Rectal smooth muscle tissue (tissue), 1 donor: ENCODE results near the gene EHD3.

ENCODE experiments used
- H3K27ac ChIP-seq: one replicate; pipeline ENCODE4 v1.7.0; 2013; ENCODE audit warnings: low read depth, low read length, inconsistent platforms
- H3K27me3 ChIP-seq: one replicate; pipeline ENCODE4 v1.7.0; 2013; ENCODE audit warnings: low read length; ENCODE audit not compliant: control insufficient read depth, insufficient read depth
- H3K36me3 ChIP-seq: one replicate; pipeline ENCODE4 v1.7.0; 2013; ENCODE audit warnings: low read length; ENCODE audit not compliant: control insufficient read depth, insufficient read depth
- H3K4me1 ChIP-seq: one replicate; pipeline ENCODE4 v1.7.0; 2013; ENCODE audit warnings: low read length; ENCODE audit not compliant: control insufficient read depth, insufficient read depth
- H3K4me3 ChIP-seq: one replicate; pipeline ENCODE4 v1.7.0; 2013; ENCODE audit warnings: low read length
- H3K9ac ChIP-seq: one replicate; pipeline ENCODE4 v1.7.0; 2013; ENCODE audit warnings: low read length

EHD3 gene

DNA sequence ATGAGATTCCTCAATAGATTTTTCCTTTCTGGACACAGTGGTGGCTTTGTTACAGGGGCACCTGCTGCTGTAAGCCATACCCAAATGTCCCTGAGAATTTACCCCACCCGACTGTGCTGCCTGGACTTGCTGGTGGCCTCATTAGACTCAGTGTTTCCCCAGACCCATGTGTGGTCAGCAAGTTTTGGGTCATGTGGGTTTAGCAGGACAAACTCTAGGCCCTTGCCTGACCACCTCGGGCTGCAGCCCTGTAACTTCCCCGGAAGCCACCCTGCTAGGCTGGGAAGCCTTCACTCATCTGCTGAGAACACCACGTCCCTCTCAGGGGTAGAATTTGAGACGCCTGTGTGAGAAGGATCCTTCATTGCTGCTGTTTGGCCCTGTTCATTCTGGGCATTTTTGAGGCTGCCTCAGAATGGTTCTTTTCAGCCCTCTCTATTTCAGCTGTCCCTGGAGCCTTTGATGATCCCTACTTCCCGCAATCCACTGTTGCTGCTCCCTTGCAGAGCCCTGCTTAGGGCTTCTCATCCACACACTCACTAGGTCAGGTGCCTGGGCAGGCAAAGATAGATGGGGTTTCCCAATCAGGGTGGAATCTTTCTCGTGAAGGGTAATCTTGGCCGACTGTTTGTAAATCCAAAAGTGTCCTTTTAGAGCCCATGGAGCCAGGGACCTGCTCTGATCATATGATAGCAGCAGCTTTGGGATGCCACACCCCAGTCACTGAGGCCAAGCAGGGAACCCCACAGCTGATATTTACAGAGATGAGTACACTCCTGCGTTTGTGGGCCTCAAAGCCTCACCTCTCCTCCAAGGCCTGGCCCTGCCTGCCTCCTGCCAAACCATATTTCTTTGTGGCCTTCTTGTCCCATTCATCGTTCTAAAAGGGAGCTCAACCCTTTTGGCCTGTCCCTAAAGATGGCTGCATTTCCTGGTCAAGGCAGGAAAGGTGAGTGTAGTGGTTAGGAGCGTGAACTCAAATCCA is 6.7 kb downstream of the EHD3 start:
- Histone ChIP-seq H3K36me3 (no peaks in the 10 kb centered on the region), H3K9ac (no peak overlapping the region), H3K4me3 (no peak overlapping the region), H3K27me3 (no peaks in the 10 kb centered on the region), H3K27ac (no peak overlapping the region), H3K4me1 (no peaks in the 10 kb centered on the region)

DNA sequence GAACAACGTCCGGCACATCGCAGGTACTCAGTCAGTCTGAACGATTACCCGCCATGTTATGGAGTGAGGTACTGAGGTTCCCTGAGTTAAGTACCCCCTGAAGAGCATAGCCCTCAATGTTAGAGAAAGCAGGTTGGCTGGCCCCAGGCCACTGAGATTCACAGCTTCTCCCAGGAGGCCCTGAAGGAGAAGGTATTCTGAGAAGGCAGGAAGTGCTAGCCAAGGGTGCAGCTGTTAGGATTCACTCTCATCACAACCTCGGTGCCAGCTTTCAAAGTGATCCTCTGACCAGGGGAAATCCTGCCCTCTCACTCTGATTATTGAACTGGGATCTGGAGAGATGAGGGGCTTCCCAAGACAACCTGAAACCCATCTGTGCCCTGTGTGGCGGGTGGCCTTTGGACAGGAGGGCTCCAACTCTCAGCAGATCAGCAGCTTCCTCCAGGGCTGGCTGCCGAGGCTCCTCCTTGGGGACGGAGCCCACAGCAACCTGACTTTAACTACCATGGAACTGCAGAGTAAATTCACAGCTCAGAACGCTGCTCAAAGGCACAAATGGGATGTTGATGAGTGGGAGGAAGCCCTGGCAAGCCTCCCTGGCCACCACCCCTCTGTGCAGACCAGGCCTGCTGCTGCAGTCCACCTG is 7.8 kb downstream of the EHD3 start:
- Histone ChIP-seq H3K4me3 (no peak overlapping the region), H3K4me1 (no peaks in the 10 kb centered on the region), H3K27ac (no peak overlapping the region), H3K9ac (no peak overlapping the region), H3K27me3 (no peaks in the 10 kb centered on the region), H3K36me3 (no peaks in the 10 kb centered on the region)

DNA sequence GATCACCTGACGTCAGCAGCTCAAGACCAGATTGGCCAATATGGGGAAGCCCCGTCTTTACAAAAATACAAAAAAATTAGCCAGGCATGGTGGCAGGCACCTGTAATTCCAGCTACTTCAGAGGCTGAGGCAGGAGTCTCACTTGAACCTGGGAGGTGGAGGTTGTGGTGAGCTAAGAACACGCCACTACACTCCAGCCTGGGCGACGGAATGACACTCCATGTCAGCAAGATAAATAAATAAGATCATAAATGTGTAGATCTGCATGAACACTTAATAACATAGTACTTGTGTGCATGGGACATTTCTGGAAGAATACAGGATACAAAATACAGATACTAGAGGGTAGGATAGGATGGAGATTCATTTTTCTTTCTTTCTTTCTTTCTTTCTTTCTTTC is 9.1 kb downstream of the EHD3 start:
- Histone ChIP-seq H3K4me3 (no peak overlapping the region), H3K27me3 (no peaks in the 10 kb centered on the region), H3K27ac (no peak overlapping the region), H3K36me3 (no peaks in the 10 kb centered on the region), H3K9ac (no peak overlapping the region), H3K4me1 (no peaks in the 10 kb centered on the region)

DNA sequence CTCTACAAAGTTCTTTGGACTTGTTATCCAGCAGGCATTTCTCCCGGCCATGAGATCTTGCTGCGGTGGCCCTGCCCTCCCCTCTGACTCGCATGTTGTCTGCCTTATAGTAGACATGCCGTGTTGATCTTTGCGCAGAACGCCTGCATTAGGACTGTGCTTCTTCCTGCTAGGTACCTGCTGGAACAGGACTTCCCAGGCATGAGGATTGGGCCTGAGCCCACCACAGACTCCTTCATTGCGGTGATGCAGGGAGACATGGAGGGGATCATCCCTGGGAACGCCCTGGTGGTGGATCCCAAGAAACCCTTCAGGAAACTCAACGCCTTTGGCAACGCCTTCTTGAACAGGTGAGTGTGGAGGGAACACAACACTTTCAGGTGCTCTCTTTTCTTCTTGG is 10.1 kb downstream of the EHD3 start:
- no peak overlapping the region for H3K4me3 ChIP-seq
- no peak overlapping the region for H3K9ac ChIP-seq
- no peaks in the 10 kb centered on the region for H3K36me3 ChIP-seq
- H3K27ac ChIP-seq, result no peak overlapping the region
- no peaks in the 10 kb centered on the region for H3K27me3 ChIP-seq
- no peaks in the 10 kb centered on the region for H3K4me1 ChIP-seq

DNA sequence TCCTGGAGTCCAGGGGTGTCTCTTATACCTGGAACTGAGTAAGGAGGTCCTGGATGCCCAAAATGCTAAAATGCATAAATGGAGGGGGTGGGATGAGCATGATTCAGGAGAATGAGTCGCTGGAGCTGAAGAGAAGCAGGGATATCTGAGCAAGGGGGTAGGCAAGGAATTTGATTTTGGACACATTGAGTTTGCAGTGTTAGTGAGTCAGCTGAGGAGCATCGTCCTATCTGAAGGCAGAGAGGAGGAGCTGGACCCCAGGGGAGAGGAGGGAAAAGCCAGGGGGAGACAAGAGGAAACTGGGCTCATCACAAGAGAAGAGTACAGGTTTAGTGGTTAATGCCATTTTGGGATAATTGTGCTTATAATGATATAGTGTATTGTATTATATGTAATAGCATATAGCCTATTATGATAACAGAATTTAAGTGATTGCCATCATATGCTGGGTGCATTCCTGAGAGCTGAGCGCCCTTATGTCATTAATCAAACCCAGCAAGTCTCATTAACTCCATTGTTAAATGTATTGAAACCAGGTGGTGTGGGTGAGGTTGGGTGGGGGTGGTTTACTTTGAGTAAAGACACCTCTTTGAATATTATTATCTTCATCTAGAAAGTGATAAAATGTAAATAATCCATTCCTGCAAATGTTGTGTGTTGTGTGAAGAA is 12.4 kb downstream of the EHD3 start:
- Histone ChIP-seq H3K4me3 (no peak overlapping the region), H3K27me3 (no peaks in the 10 kb centered on the region)

DNA sequence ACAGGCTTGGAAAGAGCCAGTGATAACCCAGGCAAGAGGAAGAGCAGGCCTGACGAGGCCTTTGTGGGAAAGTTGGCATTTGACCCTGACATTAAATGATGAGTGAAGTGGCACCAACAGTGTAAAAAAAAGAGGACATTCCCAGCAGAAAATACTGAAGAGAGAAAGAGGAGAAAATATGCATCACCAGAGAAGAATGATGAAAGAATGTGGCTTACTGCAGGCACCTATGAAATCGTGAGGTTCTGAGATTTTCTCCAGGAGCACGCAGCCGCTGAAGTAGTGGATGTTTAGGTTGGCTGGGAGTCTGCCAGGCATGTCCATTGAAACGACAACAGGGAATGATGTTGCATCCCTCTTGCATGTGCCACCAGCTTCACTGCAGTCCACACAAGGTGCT is 13.8 kb downstream of the EHD3 start:
- H3K4me3 ChIP-seq, result no peak overlapping the region
- H3K36me3 ChIP-seq, result no peaks in the 10 kb centered on the region
- H3K9ac ChIP-seq, result no peak overlapping the region
- H3K27ac ChIP-seq, result no peak overlapping the region
- H3K4me1 ChIP-seq, result no peaks in the 10 kb centered on the region
- no peaks in the 10 kb centered on the region for H3K27me3 ChIP-seq

More for the DNA sequence above, 12.4 kb downstream of the EHD3 start:
- Histone ChIP-seq H3K27ac (no peak overlapping the region), H3K36me3 (no peaks in the 10 kb centered on the region), H3K9ac (no peak overlapping the region), H3K4me1 (no peaks in the 10 kb centered on the region)

DNA sequence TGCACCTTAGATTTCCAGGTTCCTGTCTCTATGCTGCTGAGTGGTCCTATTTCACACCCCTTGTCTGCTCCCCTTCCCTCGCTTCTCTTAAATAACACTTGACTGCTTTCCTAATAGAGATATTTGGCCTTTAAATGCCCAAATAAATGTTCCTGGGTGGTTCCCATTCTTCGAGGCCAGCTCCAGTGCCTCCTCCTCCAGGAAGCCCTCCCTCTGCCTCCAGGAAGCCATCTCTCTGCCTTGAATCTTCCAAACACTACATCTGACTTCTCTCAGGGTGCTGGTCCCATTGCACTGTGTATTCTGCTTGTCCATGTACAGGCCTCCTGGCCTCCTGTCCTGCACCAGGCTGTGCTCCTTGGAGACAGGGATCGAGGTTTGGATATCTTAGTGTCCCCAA is 14.2 kb downstream of the EHD3 start:
- Histone ChIP-seq H3K27ac (no peak overlapping the region), H3K4me3 (no peak overlapping the region), H3K27me3 (no peaks in the 10 kb centered on the region), H3K9ac (no peak overlapping the region), H3K36me3 (no peaks in the 10 kb centered on the region), H3K4me1 (no peaks in the 10 kb centered on the region)

DNA sequence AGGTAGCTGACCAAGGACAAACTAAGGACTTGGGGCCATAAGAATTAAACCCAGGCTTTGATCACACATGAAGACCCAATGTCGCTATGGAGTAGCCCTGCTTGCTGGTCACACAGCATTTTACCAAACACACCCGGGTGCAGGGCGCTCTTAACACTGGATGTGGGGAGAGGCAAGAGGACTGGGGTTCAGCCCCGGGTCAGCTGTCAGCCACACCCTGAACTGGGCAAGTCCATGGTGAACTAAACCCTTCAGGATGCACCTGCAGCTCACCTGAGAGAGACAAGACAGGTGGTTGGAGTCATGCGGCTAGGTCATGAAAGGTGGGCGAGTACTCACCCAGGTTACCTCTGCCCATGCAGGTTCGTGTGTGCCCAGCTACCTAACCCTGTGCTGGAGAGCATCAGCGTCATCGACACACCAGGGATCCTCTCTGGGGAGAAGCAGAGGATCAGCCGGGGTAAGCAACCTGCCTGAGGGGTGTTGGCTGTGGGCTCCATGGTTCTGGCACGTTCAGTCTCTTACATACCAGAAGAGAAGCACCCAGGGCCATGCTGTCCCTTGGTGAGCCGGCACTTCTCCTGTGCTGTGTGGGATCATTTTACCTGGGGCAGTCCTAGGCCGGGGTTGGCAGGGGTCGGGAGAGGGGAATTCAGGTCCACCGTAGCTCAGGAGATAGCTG is 15.2 kb downstream of the EHD3 start:
- no peak overlapping the region for H3K27ac ChIP-seq
- H3K9ac ChIP-seq, result no peak overlapping the region
- H3K4me1 ChIP-seq, result no peaks in the 10 kb centered on the region
- no peak overlapping the region for H3K4me3 ChIP-seq
- no peaks in the 10 kb centered on the region for H3K27me3 ChIP-seq
- no peaks in the 10 kb centered on the region for H3K36me3 ChIP-seq

DNA sequence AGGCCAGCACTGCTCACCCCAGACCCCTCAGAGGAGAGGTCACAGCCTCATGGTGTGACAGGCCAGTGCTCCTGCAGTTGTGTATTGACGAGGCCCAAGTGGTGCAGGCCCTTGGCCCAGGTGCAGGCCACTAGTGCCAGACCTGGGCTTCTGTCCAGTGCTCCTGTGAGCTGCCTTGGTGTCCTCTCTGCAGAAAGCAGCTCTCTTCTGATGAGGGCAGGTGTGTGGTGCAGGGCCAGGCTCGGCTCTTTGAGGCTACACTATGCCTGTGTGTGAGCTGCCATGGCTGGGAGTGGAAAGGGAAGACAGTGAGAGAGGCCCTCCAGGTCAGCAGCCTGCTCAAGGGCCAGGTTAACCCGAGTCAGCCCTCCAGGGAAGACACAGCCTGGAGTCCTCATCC is 17.1 kb downstream of the EHD3 start:
- H3K4me1 ChIP-seq, result no peaks in the 10 kb centered on the region
- H3K36me3 ChIP-seq, result no peaks in the 10 kb centered on the region
- no peak overlapping the region for H3K27ac ChIP-seq
- no peak overlapping the region for H3K9ac ChIP-seq
- H3K27me3 ChIP-seq, result no peaks in the 10 kb centered on the region
- H3K4me3 ChIP-seq, result no peak overlapping the region

DNA sequence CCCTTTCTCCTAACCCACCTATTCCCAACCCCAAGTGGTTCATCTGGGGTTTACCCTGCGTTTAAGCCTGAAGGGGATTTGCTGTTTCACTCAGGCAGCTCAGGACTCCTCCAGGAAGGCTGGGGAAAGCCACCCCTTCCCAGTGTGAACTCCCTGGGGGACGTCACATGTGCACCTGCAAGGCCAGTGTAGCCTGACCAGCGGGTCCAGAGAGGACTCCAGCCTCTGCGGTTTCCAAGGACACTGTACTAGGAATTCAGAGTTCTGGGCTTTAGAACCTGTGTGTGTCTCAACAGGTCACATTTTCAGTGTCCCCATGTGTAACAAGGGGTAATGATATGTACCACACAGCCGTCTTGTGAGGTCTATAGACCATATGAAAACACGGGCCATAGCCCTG is 17.9 kb downstream of the EHD3 start:
- Histone ChIP-seq H3K4me3 (no peak overlapping the region), H3K27ac (no peak overlapping the region), H3K27me3 (no peaks in the 10 kb centered on the region), H3K4me1 (no peaks in the 10 kb centered on the region), H3K9ac (no peak overlapping the region), H3K36me3 (no peaks in the 10 kb centered on the region)

DNA sequence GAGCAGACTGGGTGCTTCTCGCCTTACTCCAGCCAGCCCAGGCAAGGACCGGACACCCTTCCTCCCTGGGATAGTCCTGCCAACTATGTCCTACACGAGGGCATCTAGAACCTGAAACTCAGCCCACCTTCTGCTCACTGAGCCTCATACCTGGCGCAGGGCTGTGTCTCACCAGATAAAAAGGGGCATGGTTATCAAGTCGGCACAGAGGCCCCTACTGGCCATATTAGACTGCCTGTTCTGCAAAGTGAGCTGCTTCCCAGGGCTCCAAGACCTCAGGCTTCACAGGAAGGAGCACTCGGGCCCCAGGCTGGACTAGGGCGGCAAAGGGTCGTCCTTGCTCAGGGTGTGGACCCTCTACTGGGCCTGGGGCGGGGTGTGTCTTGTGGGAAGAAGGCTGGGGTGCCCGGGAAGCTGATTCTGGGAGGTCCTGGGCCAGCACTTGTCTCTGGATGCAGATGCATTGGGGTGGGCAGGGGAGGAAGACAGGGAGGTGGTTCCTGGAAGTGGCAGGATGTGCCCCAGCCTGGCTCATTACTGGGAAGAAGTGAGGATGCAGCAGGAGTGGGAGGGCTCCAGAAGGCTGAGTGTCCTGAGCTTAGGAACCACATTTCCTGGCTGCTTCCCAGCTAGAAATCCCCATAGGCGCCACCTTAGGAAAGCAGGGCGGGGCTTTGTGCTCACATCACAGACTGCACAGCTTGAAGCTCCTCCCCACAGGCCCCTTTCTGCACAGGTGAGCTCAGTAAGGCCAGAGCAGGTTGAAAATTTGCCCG is 19.6 kb downstream of the EHD3 start:
- Histone ChIP-seq H3K27ac (no peak overlapping the region), H3K9ac (no peak overlapping the region), H3K36me3 (no peaks in the 10 kb centered on the region), H3K4me3 (no peak overlapping the region), H3K4me1 (no peaks in the 10 kb centered on the region), H3K27me3 (no peaks in the 10 kb centered on the region)
